HG02852 (cell line): ENCODE data around the gene ERH.
"Not testable (repeated sequence)": the region's sequence is repeated elsewhere in the genome, so short reads cannot be mapped to it uniquely, and the experiment has no call there.

Source experiments
- ATAC-seq: cut with Tn5 transposase; IDR thresholded peaks from one replicate; pipeline ENCODE4 v1.9.1; 2021; ENCODE audit warnings: mild to moderate bottlenecking, moderate library complexity; ENCODE audit not compliant: unreplicated experiment

Gene ERH

GRCh38 chr14:69398818-69399210, 715 bp upstream of the ERH start:
- no peak for ATAC-seq

- ATAC-seq: no peak
Measured at GRCh38 chr14:69395929-69396328, 2.2 kb downstream of the ERH start.

- no peak for ATAC-seq
Measured at GRCh38 chr14:69392481-69392880, 5.6 kb downstream of the ERH start.

- ATAC-seq: not testable (repeated sequence)
Measured at GRCh38 chr14:69391400-69391799, 6.7 kb downstream of the ERH start.

GRCh38 chr14:69387311-69387710, 10.8 kb downstream of the ERH start:
- ATAC-seq: no peak

- no peak for ATAC-seq
Measured at GRCh38 chr14:69378274-69378673, 19.8 kb downstream of the ERH start.

GRCh38 chr14:69376439-69376838, 21.7 kb downstream of the ERH start:
- ATAC-seq: no peak

- ATAC-seq: no peak
Measured at GRCh38 chr14:69375722-69376121, 22.4 kb downstream of the ERH start.

- ATAC-seq: no peak
Measured at GRCh38 chr14:69375182-69375581, 22.9 kb downstream of the ERH start.

GRCh38 chr14:69374235-69374634, 23.9 kb downstream of the ERH start:
- ATAC-seq: no peak

- no peak for ATAC-seq
Measured at GRCh38 chr14:69373104-69373503, 25.0 kb downstream of the ERH start.

- ATAC-seq: no peak
Measured at GRCh38 chr14:69372146-69372545, 26.0 kb downstream of the ERH start.

GRCh38 chr14:69370061-69370460, 28.0 kb downstream of the ERH start:
- no peak for ATAC-seq

- no peak for ATAC-seq
Measured at GRCh38 chr14:69368381-69368780, 29.7 kb downstream of the ERH start.

GRCh38 chr14:69366761-69367160, 31.3 kb downstream of the ERH start:
- no peak for ATAC-seq

- no peak for ATAC-seq
Measured at GRCh38 chr14:69366069-69366468, 32.0 kb downstream of the ERH start.

- ATAC-seq: no peak
Measured at GRCh38 chr14:69364378-69364777, 33.7 kb downstream of the ERH start.

GRCh38 chr14:69363964-69364363, 34.1 kb downstream of the ERH start:
- no peak for ATAC-seq

- ATAC-seq: no peak
Measured at GRCh38 chr14:69363055-69363454, 35.0 kb downstream of the ERH start.

- no peak for ATAC-seq
Measured at GRCh38 chr14:69360438-69361108, 37.5 kb downstream of the ERH start.

GRCh38 chr14:69358966-69359365, 39.1 kb downstream of the ERH start:
- no peak for ATAC-seq

- no peak for ATAC-seq
Measured at GRCh38 chr14:69358233-69358963, 39.7 kb downstream of the ERH start.
